Activated naive CD4-positive, alpha-beta T cell treated with anti-CD3 and anti-CD28 coated beads for 36 hours (primary cell): ENCODE results near the gene GALNT13. TPM values are rescaled to one million over a fixed set of nuclear protein-coding genes. Genes with fewer than 3 reads are reported as not detected.

Experiments used
- CTCF ChIA-PET: fragments of 350-600 bp; sonication (Branson Sonifier 250); formaldehyde crosslinking; loops from one replicate; lab custom pipeline; 2021; ENCODE audit warnings: antibody characterized with exemption; lab: Charles Lee
- DNase-seq: peaks from one replicate; pipeline ENCODE4 v3.0.0-alpha.2; 2020
- H3K27ac Mint-ChIP-seq: one replicate; pipeline ENCODE4 v1.8.0; 2021; ENCODE audit warnings: mild to moderate bottlenecking, mixed read lengths
- H3K27me3 Mint-ChIP-seq: one replicate; pipeline ENCODE4 v1.8.0; 2021; ENCODE audit warnings: low read depth, mixed read lengths
- H3K36me3 Mint-ChIP-seq: one replicate; pipeline ENCODE4 v1.8.0; 2021; ENCODE audit warnings: low read depth, mixed read lengths
- H3K4me1 Mint-ChIP-seq: one replicate; pipeline ENCODE4 v1.8.0; 2021; ENCODE audit warnings: low read depth, mixed read lengths
- H3K4me3 Mint-ChIP-seq: one replicate; pipeline ENCODE4 v1.8.0; 2021; ENCODE audit warnings: mild to moderate bottlenecking, moderate library complexity, mixed read lengths
- H3K9me3 Mint-ChIP-seq: one replicate; pipeline ENCODE4 v1.8.0; 2021; ENCODE audit warnings: mixed read lengths
- intact Hi-C: fragments of 100-400 bp; cut with micrococcal nuclease; formaldehyde crosslinking; loops from one replicate; pipeline ENCODE4 v1.15.1; 2023
- total RNA-seq, 2 experiments: library from RNA; stranded (reverse); gene quantifications; one replicate each; pipeline ENCODE4 v1.2.3, GENCODE V29; 2021

The GALNT13 gene
- total RNA-seq, 2 experiments from 2014 or later, result not detected

DNA sequence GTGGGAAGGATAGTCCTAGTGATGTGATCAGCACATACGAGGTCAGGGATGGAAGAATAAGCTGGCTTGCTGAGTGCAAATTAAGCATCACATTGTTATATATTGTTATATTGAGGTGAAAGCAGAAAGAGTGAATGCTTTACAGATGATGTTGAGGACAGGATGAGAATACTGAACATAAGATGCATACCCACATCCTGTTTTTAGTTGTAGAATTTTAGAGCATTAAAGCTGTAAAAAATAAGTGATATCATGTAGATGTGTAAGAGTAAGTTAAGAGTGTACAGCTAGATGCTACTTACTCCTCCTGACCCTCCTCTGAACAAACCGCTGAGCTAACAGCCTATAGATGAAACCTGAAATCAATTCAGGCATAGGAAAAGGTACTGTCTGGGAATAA lies 555.7 kb downstream of the GALNT13 start:
- DNase-seq, result no peak
- peaks cover 4% of the 10 kb centered on the region for H3K4me1 Mint-ChIP-seq
- intact Hi-C loops, result no loop called here
- no peak overlapping the region for H3K27ac Mint-ChIP-seq
- no peaks in the 10 kb centered on the region for H3K27me3 Mint-ChIP-seq
- no peak overlapping the region for H3K4me3 Mint-ChIP-seq
- peaks cover 3% of the 10 kb centered on the region for H3K9me3 Mint-ChIP-seq
- no peaks in the 10 kb centered on the region for H3K36me3 Mint-ChIP-seq
- CTCF ChIA-PET, result no interaction called here

- Mint-ChIP-seq H3K9me3 (peaks cover 3% of the 10 kb centered on the region), H3K4me3 (no peak overlapping the region), H3K27ac (no peak overlapping the region), H3K4me1 (peaks cover 4% of the 10 kb centered on the region), H3K36me3 (no peaks in the 10 kb centered on the region), H3K27me3 (no peaks in the 10 kb centered on the region)
- intact Hi-C loops, result no loop called here
- no peak for DNase-seq
- CTCF ChIA-PET, result no interaction called here
Measured at GRCh38 chr2:154428022-154428421, 556.3 kb downstream of the GALNT13 start.

DNA sequence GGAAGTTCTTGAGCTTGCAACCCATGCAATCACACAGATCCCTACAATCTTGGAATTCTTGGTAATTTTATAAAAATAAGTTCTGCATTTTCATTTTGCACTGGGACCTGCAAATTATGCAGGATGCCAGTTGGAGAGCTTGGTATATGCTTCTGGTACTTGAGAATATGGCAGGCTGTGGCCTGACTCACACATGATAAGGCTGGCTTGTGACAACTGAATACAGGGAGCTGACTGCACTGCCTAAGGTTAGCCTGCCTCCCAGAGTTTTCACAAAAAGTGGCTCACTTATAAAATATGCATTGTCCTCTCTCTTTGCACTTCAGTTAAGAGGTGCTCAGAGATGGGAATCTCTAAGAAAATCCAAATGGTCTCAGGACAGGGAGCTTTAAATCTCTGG lies 561.3 kb downstream of the GALNT13 start:
- CTCF ChIA-PET, result interaction anchor here (0.7 kb wide), 1 partner anchor 15 kb away, joined by 4 read pairs; no protein-coding TSS in a partner anchor
- H3K4me3 Mint-ChIP-seq, result no peak overlapping the region
- H3K4me1 Mint-ChIP-seq, result peaks cover 6% of the 10 kb centered on the region
- H3K36me3 Mint-ChIP-seq, result no peaks in the 10 kb centered on the region
- intact Hi-C loops, result no loop called here
- H3K27me3 Mint-ChIP-seq, result no peaks in the 10 kb centered on the region
- peaks cover 3% of the 10 kb centered on the region for H3K9me3 Mint-ChIP-seq
- H3K27ac Mint-ChIP-seq, result no peak overlapping the region
- DNase-seq, result no peak

DNA sequence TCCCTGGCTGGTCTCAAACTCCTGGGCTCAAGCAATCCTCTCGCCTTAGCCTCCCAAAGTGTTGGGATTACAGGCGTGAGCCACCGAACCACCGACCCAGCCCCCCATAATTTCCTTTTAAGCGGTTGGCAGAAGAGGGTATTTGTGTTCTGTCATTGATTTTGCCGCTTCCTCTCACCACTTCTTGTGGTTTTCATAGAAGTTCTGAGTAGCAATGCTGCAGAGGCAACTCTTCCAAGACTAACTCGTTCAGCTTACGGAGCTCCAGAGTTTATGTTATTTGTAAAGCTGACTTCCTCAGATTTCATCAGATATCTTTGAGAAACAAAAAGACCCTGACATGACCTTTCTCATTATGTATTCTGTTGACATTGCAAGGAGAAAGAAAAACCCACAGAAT lies 565.4 kb downstream of the GALNT13 start:
- Mint-ChIP-seq H3K9me3 (no peaks in the 10 kb centered on the region), H3K36me3 (no peaks in the 10 kb centered on the region), H3K27ac (no peak overlapping the region), H3K4me1 (peaks cover 2% of the 10 kb centered on the region), H3K4me3 (no peak overlapping the region), H3K27me3 (no peaks in the 10 kb centered on the region)
- intact Hi-C loops, result no loop called here
- CTCF ChIA-PET, result no interaction called here
- no peak for DNase-seq

DNA sequence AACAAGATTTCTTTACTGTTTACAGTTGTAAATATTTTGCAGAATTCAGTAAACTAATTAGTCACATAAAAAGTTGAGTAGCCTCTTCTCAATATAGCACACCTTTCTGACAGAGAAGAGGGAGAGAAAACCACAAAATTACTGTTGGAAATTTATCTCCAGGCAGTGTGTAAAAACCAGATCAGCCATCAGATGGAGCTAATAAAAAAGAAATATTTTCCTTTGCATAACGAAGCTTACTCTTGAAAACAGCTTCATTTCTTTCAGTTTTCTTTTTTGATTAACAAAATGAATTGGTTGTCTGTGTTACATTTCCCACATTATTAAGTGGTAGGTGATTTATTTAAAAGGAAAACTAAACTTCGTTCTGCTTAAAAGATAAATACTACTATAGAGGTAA lies 567.4 kb downstream of the GALNT13 start:
- Mint-ChIP-seq H3K27me3 (no peaks in the 10 kb centered on the region), H3K27ac (no peak overlapping the region), H3K4me1 (peaks cover 2% of the 10 kb centered on the region), H3K4me3 (no peak overlapping the region), H3K9me3 (no peaks in the 10 kb centered on the region), H3K36me3 (no peaks in the 10 kb centered on the region)
- CTCF ChIA-PET, result no interaction called here
- no peak for DNase-seq
- intact Hi-C loops, result no loop called here

DNA sequence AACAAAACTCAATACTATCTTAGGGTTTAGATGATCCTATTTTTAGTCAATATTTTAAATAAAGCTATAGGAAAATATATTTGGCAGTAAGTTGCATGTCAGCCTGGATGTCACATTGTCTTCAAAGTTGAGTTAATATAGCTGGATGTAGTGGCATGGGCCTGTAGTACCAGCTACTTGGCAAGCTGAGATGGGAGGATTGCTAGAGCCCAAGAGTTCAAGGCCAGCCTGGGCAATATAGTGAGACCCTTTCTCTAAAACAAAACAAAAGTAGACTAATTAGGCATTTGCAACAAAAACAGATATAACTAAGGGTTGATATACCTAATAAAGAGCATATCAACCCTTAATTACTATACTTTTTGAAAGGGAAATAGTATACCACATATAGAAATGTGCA lies 572.2 kb downstream of the GALNT13 start:
- CTCF ChIA-PET, result no interaction called here
- intact Hi-C loops, result no loop called here
- Mint-ChIP-seq H3K9me3 (no peaks in the 10 kb centered on the region), H3K36me3 (no peaks in the 10 kb centered on the region), H3K27me3 (no peaks in the 10 kb centered on the region), H3K4me1 (no peaks in the 10 kb centered on the region), H3K27ac (no peak overlapping the region), H3K4me3 (no peak overlapping the region)
- no peak for DNase-seq

GRCh38 chr2:154446324-154446723 lies 574.6 kb downstream of the GALNT13 start:
- Mint-ChIP-seq H3K36me3 (no peaks in the 10 kb centered on the region), H3K4me3 (no peak overlapping the region), H3K4me1 (no peaks in the 10 kb centered on the region), H3K27me3 (no peaks in the 10 kb centered on the region), H3K9me3 (no peaks in the 10 kb centered on the region), H3K27ac (no peak overlapping the region)
- no peak for DNase-seq
- CTCF ChIA-PET, result no interaction called here
- intact Hi-C loops, result no loop called here

DNA sequence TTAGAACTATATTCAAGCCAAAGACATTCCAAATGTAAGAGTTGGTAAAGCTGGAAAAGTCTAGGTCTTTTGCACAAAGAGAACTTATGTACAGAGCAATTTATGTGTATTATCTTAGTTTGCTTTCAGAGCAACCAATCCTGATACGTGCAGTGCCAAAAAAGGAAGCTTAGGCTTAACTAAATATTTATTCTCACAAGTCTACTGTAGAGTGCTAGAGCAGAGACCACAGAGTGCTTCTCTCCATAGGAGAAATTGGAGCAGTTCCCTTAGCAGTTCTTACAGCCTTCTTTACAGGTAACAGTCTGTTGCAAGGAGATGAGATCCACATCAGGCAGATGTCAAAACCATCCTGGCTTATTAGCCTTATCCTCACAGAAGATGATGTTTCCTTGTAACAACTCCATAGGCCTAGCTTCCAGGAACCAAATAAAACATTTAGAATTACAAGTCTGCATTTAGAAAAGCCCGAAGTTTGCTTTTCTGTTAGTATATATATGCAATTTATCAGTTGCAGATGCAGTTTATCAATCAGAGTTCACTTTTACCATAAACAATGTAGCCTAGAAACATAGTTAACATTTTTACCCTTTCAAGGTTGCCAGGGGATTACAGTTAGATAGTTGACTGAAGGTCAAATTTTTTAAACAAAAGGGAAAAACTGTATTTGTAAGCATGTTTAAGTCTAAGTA lies 576.2 kb downstream of the GALNT13 start:
- H3K4me1 Mint-ChIP-seq, result no peaks in the 10 kb centered on the region
- no peak overlapping the region for H3K4me3 Mint-ChIP-seq
- no peak overlapping the region for H3K27ac Mint-ChIP-seq
- intact Hi-C loops, result no loop called here
- no peaks in the 10 kb centered on the region for H3K27me3 Mint-ChIP-seq
- H3K36me3 Mint-ChIP-seq, result no peaks in the 10 kb centered on the region
- no peaks in the 10 kb centered on the region for H3K9me3 Mint-ChIP-seq
- DNase-seq, result no peak
- CTCF ChIA-PET, result interaction anchor here (0.6 kb wide), 1 partner anchor 15 kb away, joined by 4 read pairs; no protein-coding TSS in a partner anchor

DNA sequence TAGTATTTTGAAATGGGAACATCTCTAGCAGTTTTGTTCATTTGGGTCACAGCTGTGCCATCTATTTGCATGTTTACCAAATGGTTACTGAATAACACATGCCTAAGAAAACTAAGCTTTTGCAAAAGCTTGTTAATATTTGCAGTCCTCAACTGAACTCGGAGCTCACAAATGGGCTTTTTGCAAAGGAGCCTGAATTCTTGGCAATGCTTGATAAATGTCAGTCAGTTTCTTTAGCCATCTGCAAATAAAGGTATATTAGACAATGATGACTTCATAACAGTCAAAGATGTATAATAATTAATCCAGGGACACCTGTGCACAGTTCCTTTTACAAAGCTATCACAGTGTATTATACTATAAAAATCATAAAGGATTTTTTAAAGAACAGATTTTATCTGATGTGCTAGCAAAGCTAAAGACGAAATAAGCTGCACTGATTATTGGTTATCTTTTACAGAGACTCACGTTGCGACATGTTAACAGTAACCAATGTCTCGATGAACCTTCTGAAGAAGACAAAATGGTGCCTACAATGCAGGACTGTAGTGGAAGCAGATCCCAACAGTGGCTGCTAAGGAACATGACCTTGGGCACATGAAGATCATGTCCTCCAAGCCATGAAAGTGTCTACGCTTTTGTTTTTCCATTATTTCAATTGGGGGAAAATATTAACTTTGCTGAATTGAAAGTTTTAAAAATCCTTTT lies 578.4 kb downstream of the GALNT13 start:
- H3K27me3 Mint-ChIP-seq, result no peaks in the 10 kb centered on the region
- H3K36me3 Mint-ChIP-seq, result no peaks in the 10 kb centered on the region
- no peaks in the 10 kb centered on the region for H3K4me1 Mint-ChIP-seq
- H3K4me3 Mint-ChIP-seq, result no peak overlapping the region
- CTCF ChIA-PET, result interaction anchor here (0.5 kb wide), 1 partner anchor 170 kb away, joined by 3 read pairs; no protein-coding TSS in a partner anchor
- no peak for DNase-seq
- peaks cover 1% of the 10 kb centered on the region for H3K9me3 Mint-ChIP-seq
- intact Hi-C loops, result no loop called here
- no peak overlapping the region for H3K27ac Mint-ChIP-seq

GRCh38 chr2:154452471-154452870 lies 580.7 kb downstream of the GALNT13 start:
- intact Hi-C loops, result no loop called here

DNA sequence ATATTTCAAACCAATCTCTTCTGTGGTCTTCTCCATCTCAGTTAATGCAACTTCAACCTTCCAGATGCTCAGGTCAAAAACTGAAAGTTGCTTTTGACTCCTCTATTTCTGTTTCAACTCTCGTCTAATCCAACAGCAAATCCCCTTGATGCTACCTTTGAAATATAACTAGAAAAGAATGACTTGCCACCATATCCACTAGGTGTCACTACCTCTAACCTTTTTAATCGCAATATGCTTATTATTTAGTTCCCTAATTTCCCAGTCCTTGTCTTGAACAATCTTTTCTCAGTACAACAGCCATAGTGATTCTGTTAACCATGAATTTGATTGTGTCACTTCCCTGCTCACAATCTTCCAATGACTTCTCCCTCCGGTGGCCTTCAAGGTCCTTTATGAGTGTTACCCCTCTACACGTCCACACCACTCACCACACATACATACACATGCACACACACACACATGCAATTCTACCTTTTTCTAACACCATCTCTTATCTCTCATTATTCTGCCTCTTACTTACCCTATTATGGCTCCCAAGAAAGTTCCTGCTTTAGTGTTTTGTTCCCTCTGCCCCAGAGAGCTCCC lies 581.3 kb downstream of the GALNT13 start:
- no peak overlapping the region for H3K4me3 Mint-ChIP-seq
- CTCF ChIA-PET, result no interaction called here
- H3K36me3 Mint-ChIP-seq, result no peaks in the 10 kb centered on the region
- H3K27ac Mint-ChIP-seq, result no peak overlapping the region
- peaks cover 1% of the 10 kb centered on the region for H3K9me3 Mint-ChIP-seq
- no peaks in the 10 kb centered on the region for H3K27me3 Mint-ChIP-seq
- intact Hi-C loops, result loop anchor here (1.0 kb wide), 2 partner anchors 797 to 857 kb away; no protein-coding TSS in a partner anchor
- DNase-seq, result no peak
- no peaks in the 10 kb centered on the region for H3K4me1 Mint-ChIP-seq

More at GRCh38 chr2:154452471-154452870, 580.7 kb downstream of the GALNT13 start:
- Mint-ChIP-seq H3K4me1 (no peaks in the 10 kb centered on the region), H3K27me3 (no peaks in the 10 kb centered on the region), H3K9me3 (peaks cover 1% of the 10 kb centered on the region), H3K27ac (no peak overlapping the region), H3K4me3 (no peak overlapping the region), H3K36me3 (no peaks in the 10 kb centered on the region)
- CTCF ChIA-PET, result no interaction called here
- no peak for DNase-seq

GRCh38 chr2:154455166-154455565 lies 583.4 kb downstream of the GALNT13 start:
- Mint-ChIP-seq H3K27ac (no peak overlapping the region), H3K27me3 (no peaks in the 10 kb centered on the region), H3K36me3 (no peaks in the 10 kb centered on the region), H3K9me3 (peaks cover 3% of the 10 kb centered on the region), H3K4me3 (no peak overlapping the region), H3K4me1 (no peaks in the 10 kb centered on the region)
- intact Hi-C loops, result no loop called here
- no peak for DNase-seq
- CTCF ChIA-PET, result no interaction called here
